Heart left ventricle (tissue), 16 donors: Measurements from ENCODE around the gene GRM7. TPM values are rescaled to one million over a fixed set of nuclear protein-coding genes. Genes with fewer than 3 reads are reported as not detected.
A peak's percentile ranks its signal among the peaks of the same experiment; 100 is the strongest.

Source experiments
- ATAC-seq, 4 donors: fragments of 200-7000 bp; cut with Tn5 transposase; one replicate each; pipeline ENCODE4 v1.9.1; 2020 to 2022; ENCODE audit warnings: moderate library complexity in 4 of 4, mild to moderate bottlenecking in 3 of 4, moderate number of reproducible peaks in 1 of 4
- DNase-seq, 5 donors: peaks; one replicate each; pipeline ENCODE4 v3.0.0-alpha.2; 2020
- H3K27ac ChIP-seq, 12 donors: fragments of 200-600 bp; sonication (generic) in 4 of 12; one replicate each; pipeline versions ENCODE4 v1.5.0 to v1.8.0; 2016 to 2022; ENCODE audit warnings: mild to moderate bottlenecking in 2 of 12
- H3K27me3 ChIP-seq, 9 donors: fragments of 200-600 bp; sonication (generic) in 2 of 9; one replicate each; pipeline versions ENCODE4 v1.5.1 to v1.8.0; 2016 to 2022; ENCODE audit warnings: mild to moderate bottlenecking in 3 of 9
- H3K36me3 ChIP-seq, 9 donors: fragments of 200-600 bp; sonication (generic) in 2 of 9; one replicate each; pipeline versions ENCODE4 v1.5.0 to v1.8.0; 2018 to 2022; ENCODE audit warnings: mild to moderate bottlenecking in 2 of 9
- H3K4me1 ChIP-seq, 12 donors: fragments of 200-600 bp; sonication (generic) in 4 of 12; one replicate each; pipeline versions ENCODE4 v1.5.0 to v1.8.0; 2016 to 2022; ENCODE audit warnings: mild to moderate bottlenecking in 3 of 12
- H3K4me3 ChIP-seq, 12 donors: fragments of 200-600 bp; sonication (generic) in 4 of 12; one replicate each; pipeline versions ENCODE4 v1.5.0 to v1.8.0; 2017 to 2022; ENCODE audit warnings: mild to moderate bottlenecking in 9 of 12, moderate library complexity in 4 of 12
- H3K9me3 ChIP-seq, 12 donors: fragments of 200-600 bp; sonication (generic) in 4 of 12; one replicate each; pipeline versions ENCODE4 v1.5.0 to v1.8.0; 2016 to 2022; ENCODE audit warnings: mild to moderate bottlenecking in 1 of 12
- CTCF ChIP-seq, 12 donors: fragments of 200-600 bp; sonication (generic) in 4 of 12; IDR thresholded peaks; one replicate each; pipeline versions ENCODE4 v1.5.0 to v1.8.0; 2018 to 2022; ENCODE audit warnings: antibody characterized with exemption in 12 of 12, mild to moderate bottlenecking in 5 of 12
- POLR2A ChIP-seq, 2 donors: fragments of 450-650 bp; IDR thresholded peaks; one replicate each; pipeline ENCODE4 v1.6.1; 2017; ENCODE audit warnings: antibody characterized with exemption in 2 of 2, mild to moderate bottlenecking in 2 of 2, moderate library complexity in 2 of 2
- WGBS, 4 donors: extraction: QIAGEN DNeasy Blood & Tissue Kit in 2 of 4; methylation state at CpG; one replicate each; pipeline versions ENCODE4 v1.1.5 to v1.1.7; 2013 to 2018; 5-methylcytosine and 5-hydroxymethylcytosine counted together
- intact Hi-C, 10 donors: fragments of 100-400 bp; cut with DNase I; formaldehyde crosslinking; loops; one replicate each; pipeline versions ENCODE4 v1.11.1 to v1.14.2; 2022
- polyA plus RNA-seq, 2 donors: library from polyadenylated mRNA; stranded (reverse); fragments of 200-250 nt; gene quantifications; one replicate each; pipeline ENCODE4 v1.2.3, GENCODE V29; 2013
- total RNA-seq, 9 donors: library from RNA; depleted of rRNA in 2 of 9; stranded (reverse); fragments of >200 nt in 2 of 9; fragmentation: NEBNext Ultra II Directional in 3 of 9; extraction: Animal tissue kit (Norgen Biotek cat#: 25700) in 3 of 9; gene quantifications; one replicate each; pipeline versions ENCODE4 v1.1.0 to v1.2.4, GENCODE V29; 2016 to 2023
- donor health status: ischemic (EF 13 %, LVEDD 7.1; RV severe dilation, severe dysfunction).
- donor health status: healthy with polysubstance abuse.
- donor health status: DM: no; HTN: yes; CAD: no.
- donor health status: DM: no; HTN: no; CAD: no.
- donor health status: ischemic (EF 25% LVEDD 6.9; RV normal size, moderate dysfunction).
- donor health status: ischemic (EF 25% LVEDD 5.7; RV mildly dilated, moderate dysfunction).
- donor health status: healthy.
- donor health status: DM: yes; HTN: yes; CAD: no.
- donor health status: ischemic (EF 35%, LVEDD 5.7; RV mildly dilated, moderate dysfunction).
- donor health status: nonischemic (EF 11% LVEDD 7.7; RV severe dilation, severe dysfunction).
- donor health status: DM: yes; HTN: yes; CAD: no.
- donor health status: PGD.
- donor health status: ischemic (EF 29% LVEDD 5.4; RV normal size, mild dysfunction).
- donor health status: nonischemic (EF 23%, LVEDD 6.1; RV moderate dilation, normal function).

The GRM7 gene
- total and polyA plus RNA-seq, 11 donors: not detected

- TF ChIP-seq POLR2A (IDR thresholded peaks at IDR 0.05) (no peak), CTCF (IDR thresholded peaks at IDR 0.05) (no peak)
- Histone ChIP-seq H3K36me3 (no peaks in the 10 kb centered on the region), H3K4me3 (no peak overlapping the region), H3K4me1 (peaks cover 0 to 9% (median 0%) of the 10 kb centered on the region in 12 donors), H3K27me3 (no peaks in the 10 kb centered on the region), H3K27ac (no peak overlapping the region), H3K9me3 (no peaks in the 10 kb centered on the region)
- intact Hi-C loops: no loop called here
- WGBS, 4 donors: 72 to 83% (median 76%) methylated on average over 1 of the region's 1 CpG
- no peak for ATAC-seq
- no peak for DNase-seq
Measured at GRCh38 chr3:7577513-7577912, 716.6 kb downstream of the GRM7 start.

DNA sequence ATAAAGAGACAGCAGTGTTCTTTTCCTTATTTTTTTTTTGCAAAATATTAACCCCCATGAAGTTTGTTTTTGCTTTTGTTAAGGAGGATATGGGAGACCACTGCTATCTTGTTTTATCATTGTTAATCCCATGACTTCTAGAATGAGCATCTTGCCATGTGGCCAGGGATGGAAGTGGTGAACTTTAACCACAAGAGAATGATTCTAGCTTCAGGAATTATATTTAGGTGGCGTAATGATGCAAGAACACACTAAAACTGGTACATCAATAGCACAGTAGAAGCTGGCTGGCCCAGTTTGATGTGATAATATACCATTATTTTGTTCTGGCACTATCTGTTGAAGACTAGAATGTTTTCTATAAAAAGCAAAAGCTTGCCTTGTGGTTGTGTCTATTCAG, 720.9 kb downstream of the GRM7 start:
- no peak for ATAC-seq
- H3K36me3 ChIP-seq: no peaks in the 10 kb centered on the region
- intact Hi-C loops: no loop called here
- no peak overlapping the region for H3K4me3 ChIP-seq
- H3K9me3 ChIP-seq: no peaks in the 10 kb centered on the region
- no peak for DNase-seq
- no peaks in the 10 kb centered on the region for H3K4me1 ChIP-seq
- 68 to 76% (median 74%) methylated on average over 1 of the region's 1 CpG for WGBS, 4 donors
- TF ChIP-seq CTCF (IDR thresholded peaks at IDR 0.05) (no peak), POLR2A (IDR thresholded peaks at IDR 0.05) (no peak)
- H3K27ac ChIP-seq: no peak overlapping the region
- no peaks in the 10 kb centered on the region for H3K27me3 ChIP-seq

DNA sequence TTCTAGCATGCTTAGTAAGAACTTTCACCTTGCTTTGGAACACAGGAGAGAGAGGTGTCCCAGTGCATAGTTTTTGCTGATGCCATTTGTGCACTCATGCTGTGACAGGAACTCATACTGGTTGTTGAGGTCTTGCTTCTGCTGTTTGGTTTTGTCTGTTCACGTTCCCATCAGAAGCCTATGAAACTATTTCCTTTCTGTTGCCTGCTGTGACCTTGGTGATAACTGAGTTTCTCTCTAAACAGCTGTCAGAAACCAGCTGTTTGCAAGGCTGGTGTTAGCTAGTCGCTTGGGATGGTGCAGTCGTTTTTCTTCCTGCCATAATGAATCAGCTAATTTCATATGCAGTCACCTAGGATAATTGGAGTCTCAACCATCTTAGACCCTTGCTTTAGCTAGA, 724.1 kb downstream of the GRM7 start:
- H3K4me1 ChIP-seq: no peaks in the 10 kb centered on the region
- H3K9me3 ChIP-seq: no peaks in the 10 kb centered on the region
- H3K4me3 ChIP-seq: no peak overlapping the region
- no peaks in the 10 kb centered on the region for H3K27me3 ChIP-seq
- intact Hi-C loops: no loop called here
- TF ChIP-seq CTCF (IDR thresholded peaks at IDR 0.05): no peak
- TF ChIP-seq POLR2A (IDR thresholded peaks at IDR 0.05): no peak
- H3K36me3 ChIP-seq: no peaks in the 10 kb centered on the region
- WGBS, 4 donors: 17 to 24% (median 20%) methylated on average over 3 of the region's 3 CpGs
- peak in 2 of 4 donors; percentile 28 to 55 for ATAC-seq
- no peak for DNase-seq
- H3K27ac ChIP-seq: no peak overlapping the region

- DNase-seq (no peak), ATAC-seq (no peak)
- H3K4me1 ChIP-seq: no peaks in the 10 kb centered on the region
- H3K27me3 ChIP-seq: no peaks in the 10 kb centered on the region
- no peak overlapping the region for H3K27ac ChIP-seq
- TF ChIP-seq POLR2A (IDR thresholded peaks at IDR 0.05) (no peak), CTCF (IDR thresholded peaks at IDR 0.05) (no peak)
- H3K9me3 ChIP-seq: no peaks in the 10 kb centered on the region
- H3K4me3 ChIP-seq: no peak overlapping the region
- H3K36me3 ChIP-seq: no peaks in the 10 kb centered on the region
- 87 to 91% (median 88%) methylated on average over 4 of the region's 4 CpGs for WGBS, 4 donors
- intact Hi-C loops: no loop called here
Measured at GRCh38 chr3:7588236-7588635, 727.3 kb downstream of the GRM7 start.
